HG03442 (cell line): Measurements from ENCODE around the gene EGFL8.
"Not testable (repeated sequence)": the region's sequence is repeated elsewhere in the genome, so short reads cannot be mapped to it uniquely, and the experiment has no call there.

Experiments used
- ATAC-seq: cut with Tn5 transposase; IDR thresholded peaks from one replicate; pipeline ENCODE4 v1.9.1; 2021; ENCODE audit warnings: mild to moderate bottlenecking, moderate library complexity; ENCODE audit not compliant: unreplicated experiment

Gene EGFL8

DNA sequence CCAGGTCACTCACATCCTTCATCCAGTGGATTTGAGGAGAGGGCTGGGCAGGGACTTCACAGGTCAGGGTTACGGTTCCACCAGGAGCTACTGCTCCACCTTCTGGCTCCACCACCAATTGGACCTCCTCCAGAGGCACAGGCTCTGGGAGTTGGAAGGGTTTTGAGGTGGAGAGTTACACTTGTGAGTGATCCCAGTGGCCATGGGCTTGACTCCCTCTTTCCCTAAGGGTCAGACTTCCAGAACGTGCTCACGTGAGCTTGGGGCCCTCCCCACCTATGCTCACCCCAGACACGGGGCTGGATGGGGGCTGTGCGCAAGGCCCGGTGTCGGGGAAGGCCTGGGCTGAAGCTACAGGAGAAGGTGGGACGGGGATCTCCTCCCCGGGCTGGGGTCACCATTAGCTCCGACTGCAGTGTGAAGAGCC, 18.2 kb downstream of the EGFL8 start:
- ATAC-seq, result no peak

DNA sequence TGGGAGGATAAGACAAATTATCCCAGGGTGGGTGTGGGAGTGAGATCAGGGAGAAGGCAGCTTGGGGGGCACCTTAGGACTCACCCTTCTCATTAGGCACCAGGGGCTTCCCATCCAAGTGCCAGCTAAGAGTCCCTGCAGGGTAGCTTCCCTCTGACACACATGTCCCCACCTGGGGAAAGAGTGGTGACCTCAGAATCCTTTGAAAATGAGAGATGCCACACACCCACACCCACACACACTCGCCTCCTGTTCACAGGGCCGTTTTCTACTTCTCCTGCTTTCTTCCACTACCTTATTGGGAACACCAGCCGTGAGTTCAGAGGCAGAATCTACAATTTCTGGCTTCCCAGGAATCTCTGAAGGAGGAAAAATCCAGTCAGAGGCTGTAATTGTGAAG, 18.6 kb downstream of the EGFL8 start:
- no peak for ATAC-seq

DNA sequence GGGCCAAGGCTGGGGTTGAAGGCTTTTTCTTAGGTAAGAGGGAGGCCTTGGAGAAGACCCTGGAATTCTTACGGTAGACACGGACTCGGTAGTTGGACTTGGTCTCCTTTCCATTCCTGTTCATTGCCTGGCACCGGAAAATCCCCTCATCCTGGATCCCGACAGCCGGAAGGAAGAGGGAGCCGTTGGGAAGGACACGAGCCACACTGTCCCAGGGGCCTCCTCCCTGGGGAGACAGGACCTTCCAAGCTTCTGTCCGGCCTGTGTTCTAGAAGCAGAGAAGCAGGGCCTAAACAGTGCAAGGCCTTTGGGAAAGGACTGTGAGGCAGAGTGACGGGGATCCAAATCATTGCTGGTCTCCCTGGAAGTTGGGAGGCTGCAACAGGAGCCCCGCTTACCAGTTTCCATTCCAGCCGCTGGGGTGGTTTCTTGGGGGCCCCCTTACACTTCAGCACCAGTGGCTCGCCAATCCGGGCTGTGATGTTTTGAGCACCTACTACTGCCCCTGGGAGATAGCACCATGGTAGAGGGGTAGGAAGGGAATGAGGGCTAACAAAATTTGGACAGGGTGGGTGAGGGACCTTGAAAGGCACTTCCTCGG, 19.2 kb downstream of the EGFL8 start:
- ATAC-seq, result no peak

DNA sequence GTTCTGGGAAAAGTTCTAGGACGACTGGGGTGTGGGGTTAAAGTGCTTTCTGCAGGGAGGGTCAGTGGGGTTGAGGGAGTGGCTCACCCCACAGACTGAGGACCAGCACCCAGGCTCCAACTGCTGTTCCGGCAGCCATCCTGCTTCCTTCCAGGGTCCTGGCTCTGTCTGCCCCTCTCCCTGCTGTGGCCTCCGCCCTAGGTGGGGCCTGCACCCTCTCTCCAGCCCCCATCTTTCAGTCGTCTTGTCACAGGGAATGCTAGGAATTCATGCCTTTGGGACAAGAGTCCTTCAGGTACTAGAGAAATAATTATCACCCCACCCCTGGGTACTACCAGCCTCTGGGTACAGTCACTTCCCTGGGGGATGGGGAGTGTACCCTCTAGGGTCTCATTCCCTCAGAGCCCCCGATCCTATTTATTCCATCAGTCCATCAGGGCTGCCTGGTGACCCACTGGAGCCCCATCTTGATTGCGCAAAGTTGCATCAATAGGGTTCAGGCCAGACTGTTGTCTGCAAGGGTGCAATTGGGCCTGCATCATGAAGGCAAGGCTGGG, 19.8 kb downstream of the EGFL8 start, which contains the start of gene AGER:
TSS of gene AGER (minus strand) at position 170 of the 557 bp plus-strand sequence. CDS start at position 139, 31 bp downstream.
- ATAC-seq, result no peak

DNA sequence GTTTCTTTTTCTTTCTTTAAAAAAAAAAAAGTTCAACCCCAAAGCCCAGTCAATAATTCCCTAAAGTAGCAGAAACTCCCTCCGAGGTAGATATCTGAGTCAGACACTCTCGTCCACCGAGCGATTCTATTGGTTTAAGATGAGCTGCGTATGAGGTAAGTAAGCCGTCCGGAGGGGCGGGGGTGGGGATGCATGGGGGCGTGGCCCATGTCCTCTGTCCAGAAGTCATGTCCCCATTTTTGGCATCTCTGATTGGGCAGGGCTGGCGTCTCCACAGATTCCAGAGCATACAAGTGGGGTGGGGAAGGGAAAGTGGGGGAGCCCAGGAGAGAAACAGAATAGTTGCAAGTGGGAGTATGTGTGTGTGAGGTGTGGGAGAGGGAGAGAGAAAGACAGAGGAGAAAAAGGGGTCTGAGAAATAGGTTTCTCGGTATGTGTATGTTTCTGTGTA, 21.3 kb downstream of the EGFL8 start:
- peak; percentile 30 for ATAC-seq

DNA sequence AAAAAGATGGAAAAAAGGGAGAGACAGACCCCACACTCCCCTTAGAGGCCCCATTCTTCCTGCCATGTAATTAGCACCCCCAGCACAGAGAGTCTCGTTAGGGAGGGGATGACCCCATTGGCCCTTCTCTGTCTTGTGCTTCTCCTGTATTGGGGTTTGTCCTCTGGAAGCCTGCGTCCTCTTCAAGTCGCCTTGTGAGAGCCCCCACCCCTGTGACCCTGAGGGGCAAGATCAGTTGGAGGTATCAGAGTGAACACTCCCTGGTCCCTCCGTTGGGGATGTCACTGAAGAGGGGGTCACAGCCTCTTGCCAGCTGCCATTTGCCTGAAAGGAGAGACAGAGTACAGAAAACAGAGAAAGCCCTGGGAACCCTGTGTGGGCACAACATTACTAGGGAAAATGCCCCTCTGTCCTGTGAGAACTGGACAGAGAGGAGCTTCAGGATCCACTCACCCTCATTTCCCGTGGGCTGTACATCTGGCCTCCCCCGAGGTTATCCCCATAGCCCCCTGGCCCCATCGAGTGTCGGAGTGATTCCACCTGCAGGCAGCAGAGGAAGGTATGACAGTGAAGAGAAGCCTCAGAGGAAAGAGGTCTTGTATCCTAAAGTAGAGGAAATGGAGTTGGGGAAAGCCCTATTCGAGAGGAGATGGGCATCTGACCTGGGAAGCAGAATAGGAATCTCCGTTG, 21.9 kb downstream of the EGFL8 start:
- not testable (repeated sequence) for ATAC-seq

DNA sequence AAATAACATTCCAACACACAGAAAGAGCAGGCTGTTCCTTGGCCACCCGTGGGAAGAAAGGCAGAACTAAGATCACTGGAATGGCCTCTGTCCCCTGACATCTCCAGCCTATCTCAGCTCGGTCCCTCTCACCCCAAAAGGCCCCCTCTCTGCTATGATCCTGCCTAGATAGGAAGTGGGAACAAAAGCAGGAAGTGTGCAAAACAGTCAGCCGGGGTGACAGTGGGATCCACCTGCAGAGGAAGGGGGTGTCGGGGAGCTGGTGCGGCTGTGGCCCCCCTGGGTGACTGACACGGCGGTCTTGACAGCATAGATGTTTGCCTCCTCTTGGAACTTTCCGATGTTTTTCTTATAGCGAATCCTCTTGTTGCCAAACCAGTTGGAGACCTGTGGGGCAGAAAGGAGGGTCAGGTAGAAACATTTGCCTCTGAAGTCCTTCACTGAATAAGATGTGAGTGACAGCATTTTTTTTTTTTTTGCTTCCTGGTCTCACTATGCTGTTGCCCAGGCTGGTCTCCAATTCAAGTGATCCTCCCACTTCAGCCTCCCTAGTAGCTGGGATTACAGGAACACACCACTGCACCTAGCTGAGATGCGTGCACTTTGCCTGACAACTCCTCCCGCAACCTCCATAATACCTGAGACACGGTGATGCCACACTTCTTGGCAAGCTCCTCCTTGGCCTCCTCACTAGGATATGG, 22.8 kb downstream of the EGFL8 start:
- no peak for ATAC-seq

DNA sequence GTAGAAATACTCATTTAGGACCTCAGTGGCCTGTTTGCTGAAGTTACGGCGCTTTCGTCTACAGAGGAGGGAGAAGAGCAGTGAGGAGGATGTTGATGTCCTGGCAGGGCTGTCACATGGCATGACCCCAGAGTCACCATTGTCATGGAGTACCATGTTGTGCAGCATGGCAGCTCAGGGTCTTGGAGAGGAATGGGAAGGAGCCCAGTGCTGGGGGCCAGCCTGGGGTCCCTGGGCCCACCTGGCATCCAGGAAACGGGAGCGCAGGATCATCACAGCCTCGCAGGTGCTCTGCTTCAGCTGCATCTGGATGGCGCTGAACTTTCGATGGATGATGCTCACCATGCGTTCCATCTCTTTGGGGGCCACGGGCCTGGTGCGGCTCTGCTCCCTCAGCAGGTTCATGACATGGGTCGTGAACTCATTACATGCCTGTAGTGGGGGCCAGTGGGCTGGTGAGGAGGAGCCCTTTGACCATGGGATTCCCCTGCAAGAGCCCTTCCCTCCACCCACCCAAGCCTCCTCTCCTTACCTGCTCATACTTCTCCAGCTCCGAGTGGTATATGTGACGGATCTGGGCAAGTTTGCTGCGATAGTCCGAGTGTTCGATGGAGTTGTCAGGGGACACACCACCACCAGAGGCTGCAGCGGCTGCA, 23.5 kb downstream of the EGFL8 start:
- ATAC-seq, result not testable (repeated sequence)

DNA sequence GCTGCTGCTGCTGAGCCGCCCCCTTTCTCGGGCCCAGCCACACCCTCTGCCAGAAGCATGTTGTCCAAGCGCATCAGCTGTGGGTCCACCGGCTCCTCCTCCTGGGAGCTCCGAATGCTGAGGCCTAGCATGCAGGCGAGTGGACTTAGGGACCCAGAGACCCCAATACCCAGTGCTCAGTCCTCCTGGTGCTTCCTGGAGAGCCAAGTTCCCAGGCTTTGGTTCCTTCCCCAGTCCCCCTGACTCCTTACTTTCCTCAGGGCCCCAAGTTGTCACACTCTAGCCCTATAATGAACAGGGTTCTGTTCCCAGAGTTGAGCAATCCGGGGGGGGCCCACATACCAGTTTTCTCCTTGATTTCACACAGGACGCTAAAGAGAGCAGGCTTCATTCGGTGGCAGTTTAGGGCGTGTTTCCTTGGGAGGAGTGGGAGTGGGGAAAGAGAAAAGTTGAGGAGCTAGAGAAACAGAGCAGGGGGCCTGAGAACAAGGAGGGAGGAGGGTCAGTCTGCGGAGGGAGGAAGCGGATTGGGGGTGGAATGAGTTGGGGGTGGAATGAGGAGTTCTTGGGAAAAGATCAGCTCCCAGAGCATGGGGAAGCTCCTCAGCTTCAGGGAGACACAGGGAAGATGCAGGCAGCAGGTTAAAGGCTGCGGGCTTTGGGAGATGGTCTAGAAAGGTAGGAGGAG, 24.1 kb downstream of the EGFL8 start:
- ATAC-seq, result no peak

DNA sequence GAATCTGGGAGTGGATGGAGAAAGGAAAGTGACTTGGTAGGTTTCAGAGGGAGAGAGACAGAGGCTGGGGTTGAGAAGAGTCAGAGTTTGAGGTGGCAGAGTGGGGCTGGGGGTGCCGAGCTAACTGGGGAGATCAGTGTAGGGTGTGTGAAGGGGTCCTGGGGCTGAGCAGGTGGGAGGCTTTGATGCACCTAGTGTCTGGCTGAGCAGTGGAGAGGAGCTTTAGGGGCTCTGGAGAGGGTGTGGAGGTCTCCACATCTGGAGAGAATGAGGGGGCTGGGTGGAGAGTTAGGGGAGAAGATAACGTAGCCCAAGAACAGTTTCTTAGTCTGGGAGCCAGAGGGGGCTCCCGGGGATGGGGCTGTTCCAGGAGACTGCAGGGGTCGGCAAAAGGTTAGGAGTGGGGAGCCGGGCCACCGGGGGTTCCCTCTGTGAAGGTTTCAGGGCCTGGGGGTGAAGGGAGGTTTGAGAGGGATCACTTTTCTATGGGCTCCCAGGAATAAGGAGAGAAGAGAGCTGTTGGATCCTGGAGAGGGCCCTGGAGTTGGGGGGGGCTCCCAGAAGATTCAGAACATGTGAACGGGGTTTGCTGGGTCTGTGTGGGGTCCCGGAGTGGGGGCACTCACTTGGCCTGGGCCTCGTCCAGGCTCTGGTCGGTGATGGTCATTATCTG, 24.8 kb downstream of the EGFL8 start:
- ATAC-seq, result no peak

DNA sequence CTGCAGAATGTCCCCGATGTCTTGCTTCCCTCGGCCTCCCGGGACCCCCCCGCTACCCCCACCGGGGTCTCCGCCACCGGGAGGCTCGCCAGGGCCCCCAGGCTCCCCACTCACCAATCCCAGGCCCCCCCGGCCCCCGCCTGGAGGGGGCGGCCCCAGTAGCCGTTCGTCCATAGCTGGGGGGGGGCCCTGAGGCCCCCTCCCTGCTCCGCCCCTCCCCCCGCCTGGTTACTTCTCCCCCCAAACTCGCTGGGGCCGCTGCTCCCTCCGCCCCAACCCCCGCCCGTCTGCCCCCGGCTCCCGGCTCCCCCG, 25.3 kb downstream of the EGFL8 start:
- ATAC-seq, result no peak

DNA sequence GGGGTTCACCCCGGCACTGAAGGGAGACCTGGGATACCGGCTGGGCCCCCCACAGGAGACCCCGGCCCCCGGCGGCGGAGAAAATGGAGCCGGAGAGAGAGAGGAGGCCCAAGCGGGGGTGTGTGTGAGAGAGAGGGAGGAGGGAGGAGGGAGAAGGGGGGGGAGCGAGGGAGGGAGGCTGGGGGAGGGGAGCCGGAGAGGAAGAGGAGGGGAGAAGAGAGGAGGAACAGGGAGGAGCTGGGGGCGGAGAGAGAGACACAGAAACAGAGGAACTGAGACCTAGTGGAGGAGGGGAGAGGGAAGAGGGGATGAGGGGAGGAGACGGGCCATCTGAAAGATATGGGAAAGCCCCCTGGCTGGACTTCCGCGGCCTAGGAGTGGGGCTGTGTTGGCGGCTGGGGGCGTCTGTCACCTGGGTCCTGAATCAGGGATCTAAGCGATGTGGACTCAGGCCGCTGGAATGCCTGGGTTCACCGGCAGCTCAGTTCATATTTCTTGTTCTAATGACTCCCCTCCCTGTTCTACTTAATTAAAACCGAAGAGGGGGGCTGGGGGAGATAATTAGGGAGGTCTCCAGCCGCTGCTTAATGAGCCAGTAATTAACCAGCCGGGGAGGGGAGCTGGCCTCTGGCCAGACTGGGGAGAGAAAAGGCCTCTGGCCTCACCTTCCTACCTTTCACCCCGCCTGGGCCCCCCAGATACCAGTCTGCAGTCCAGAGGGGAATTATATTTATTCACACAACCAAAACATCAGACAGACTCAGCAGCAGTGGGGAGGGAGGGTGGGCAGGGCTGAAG, 25.9 kb downstream of the EGFL8 start, which contains the start of gene PBX2:
TSS of gene PBX2 (minus strand) at position 149 of the 798 bp plus-strand sequence. CDS start 287 bp downstream, outside the sequence.
- peak; percentile 49 for ATAC-seq

DNA sequence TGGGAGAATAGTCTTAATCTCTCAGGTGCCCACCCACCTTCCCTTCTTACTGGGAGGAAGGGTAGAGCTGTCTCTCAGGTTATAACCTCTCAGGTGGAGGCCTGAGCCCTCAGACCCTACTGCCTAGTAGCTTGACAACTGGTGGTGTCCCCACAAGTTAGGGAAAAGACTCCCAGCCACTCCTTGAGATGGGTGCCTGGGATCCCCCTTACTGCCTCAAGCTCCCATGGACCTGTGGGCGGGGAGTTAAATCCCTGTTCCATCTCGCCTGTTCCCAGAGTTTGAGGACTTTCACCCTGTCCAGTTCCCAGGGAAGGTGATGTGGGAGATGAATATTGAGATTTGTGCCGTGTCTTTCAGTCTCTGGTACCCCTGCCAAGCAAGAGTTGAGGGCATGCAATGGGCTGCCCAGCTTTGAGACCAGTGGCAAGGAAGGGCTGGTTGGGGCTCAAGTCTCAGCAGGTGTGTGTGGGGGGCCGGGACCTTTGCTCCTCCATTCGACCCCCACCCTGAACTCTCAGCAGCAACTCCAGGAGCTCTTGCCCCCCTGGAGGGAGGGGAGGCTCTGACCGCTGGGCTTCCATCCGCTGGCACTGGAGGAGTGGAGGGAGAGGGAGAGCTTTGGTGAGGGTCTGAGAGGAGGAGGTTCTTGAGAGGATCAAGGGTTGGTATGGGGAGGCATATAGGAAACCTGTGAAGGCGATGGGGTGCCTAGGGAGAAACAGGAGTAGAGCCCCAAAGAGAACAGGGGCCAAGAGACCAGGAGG, 26.7 kb downstream of the EGFL8 start:
- ATAC-seq, result no peak

DNA sequence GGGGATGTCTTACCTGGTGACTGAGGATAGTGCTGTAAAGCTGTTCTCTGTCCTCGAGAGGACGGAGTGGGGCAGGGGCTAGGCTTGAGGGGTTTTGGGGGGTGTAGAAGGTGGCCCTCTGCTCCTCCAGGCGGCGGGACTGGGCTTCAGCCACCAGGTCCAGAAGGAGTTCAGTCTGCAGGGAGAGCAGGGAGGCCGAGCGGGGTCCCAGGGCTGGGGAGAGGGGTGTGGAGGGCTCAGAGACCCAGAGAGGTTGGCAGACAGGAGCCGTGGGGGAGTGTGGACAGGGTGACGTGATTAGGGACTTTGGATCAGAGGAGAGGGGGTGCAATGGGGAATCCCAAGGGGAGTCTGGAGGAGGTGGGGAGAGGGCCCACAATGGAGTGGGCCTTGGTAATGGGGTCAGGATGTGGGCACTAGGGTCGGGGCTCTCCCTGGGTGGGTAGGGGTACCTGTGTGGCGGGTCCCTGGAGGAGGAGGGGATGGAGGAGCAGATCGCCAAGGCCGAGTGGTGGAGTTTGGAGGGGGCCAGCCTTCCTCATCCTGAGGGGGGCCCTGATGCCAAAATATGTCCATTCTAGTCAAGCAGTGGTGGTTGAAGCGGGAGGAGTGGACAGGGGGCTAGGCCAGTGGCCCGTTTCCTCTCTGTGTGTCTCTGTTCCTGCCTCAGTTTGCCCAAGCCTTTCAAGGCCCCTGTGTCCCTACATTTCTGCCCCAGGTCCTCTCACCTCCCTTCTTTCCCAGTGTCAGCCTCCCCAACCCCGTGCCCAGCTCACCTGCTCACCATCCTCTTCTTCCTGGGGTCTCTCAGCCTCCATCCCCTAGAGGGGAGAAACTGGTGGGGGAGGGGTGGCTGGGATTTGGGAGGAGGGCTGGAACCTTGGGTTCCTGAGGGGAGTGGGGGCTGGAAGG, 27.6 kb downstream of the EGFL8 start:
- no peak for ATAC-seq

DNA sequence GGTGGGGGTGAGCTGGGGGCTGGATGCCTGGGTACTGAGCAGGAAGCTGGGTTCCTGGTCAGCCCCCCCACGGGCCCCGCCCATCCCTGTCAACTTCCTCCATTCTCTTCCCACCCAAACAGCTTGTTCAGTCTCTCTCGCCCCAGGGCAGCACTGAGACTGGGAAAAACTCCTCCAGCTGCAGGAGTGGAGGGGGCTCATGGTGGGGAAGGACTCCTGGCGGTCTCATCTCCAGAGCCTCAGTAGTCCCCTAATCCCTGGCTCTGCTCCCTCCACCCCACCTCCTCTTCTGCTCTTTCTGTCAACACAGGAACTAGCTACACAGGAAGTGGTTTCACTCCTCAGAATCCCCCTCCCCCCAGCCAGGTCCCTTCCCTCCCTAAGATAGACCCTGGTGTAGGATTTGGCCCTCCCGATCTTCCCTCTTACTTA, 28.2 kb downstream of the EGFL8 start, which contains the start of gene GPSM3:
TSS of gene GPSM3 (minus strand) at position 36 of the 432 bp plus-strand sequence. CDS start 130 bp downstream, outside the sequence.
- ATAC-seq, result no peak

DNA sequence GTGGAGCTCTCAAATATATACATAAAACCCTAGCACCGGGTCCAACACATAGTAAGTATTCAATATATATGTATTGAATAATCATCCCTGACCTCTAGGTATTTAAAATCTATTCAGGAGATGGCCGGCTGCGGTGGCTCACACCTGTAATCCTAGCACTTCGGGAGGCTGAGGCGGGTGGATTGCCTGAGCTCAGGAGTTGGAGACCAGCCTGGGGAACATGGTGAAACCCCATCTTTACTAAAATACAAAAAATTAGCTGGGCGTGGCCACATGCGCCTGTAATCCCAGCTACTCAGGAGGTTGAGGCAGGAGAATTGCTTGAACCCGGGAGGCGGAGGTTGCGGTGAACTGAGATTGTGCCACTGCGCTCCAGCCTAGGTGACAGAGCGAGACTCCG, 28.7 kb downstream of the EGFL8 start:
- not testable (repeated sequence) for ATAC-seq

DNA sequence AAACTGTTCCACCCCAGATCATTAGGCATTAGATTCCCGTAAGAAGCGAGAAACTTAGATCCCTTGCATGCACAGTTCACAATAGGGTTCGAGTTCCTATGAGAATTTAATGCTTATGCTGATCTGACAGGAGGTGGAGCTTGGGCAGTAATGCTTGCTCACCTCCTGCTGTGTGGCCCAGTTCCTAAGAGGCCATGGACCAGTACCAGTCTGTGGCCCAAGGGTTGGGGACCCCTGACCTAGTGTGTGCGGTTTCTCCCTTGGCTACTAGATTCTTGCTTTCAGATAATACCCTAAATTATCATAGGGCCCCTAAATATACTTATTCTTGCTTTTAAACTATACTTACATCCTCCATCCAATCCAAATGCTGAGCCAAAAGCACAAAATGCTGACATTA, 30.0 kb downstream of the EGFL8 start:
- no peak for ATAC-seq
